Mesenchymal stem cell (in vitro differentiated cells and primary cell): ENCODE data around the gene GCLM. TPM values are rescaled to one million over a fixed set of nuclear protein-coding genes. Genes with fewer than 3 reads are reported as not detected.

Source experiments
- DNase-seq: peaks from one replicate; pipeline ENCODE4 v3.0.0-alpha.2; 2013
- H2AFZ ChIP-seq: one replicate; pipeline ENCODE4 v1.6.1; 2013; ENCODE audit warnings: low read depth, mild to moderate bottlenecking, control low read depth, inconsistent platforms, low read length, moderate library complexity
- H2AK5ac ChIP-seq: 2 replicates; pipeline ENCODE4 v1.6.1; 2013; ENCODE audit warnings: low read length, moderate library complexity, mild to moderate bottlenecking, inconsistent platforms; ENCODE audit not compliant: severe bottlenecking
- H2BK120ac ChIP-seq: one replicate; pipeline ENCODE4 v1.6.1; 2013; ENCODE audit warnings: low read depth, mild to moderate bottlenecking, inconsistent platforms, low read length, moderate library complexity
- H2BK12ac ChIP-seq, 2 experiments: one replicate each; pipeline ENCODE4 v1.6.1; 2013; ENCODE audit warnings: inconsistent platforms in 2 of 2, low read length in 2 of 2, mild to moderate bottlenecking in 2 of 2, moderate library complexity in 2 of 2, control low read depth in 1 of 2
- H2BK15ac ChIP-seq: one replicate; pipeline ENCODE4 v1.6.1; 2013; ENCODE audit warnings: mild to moderate bottlenecking, low read depth, inconsistent platforms; ENCODE audit not compliant: poor library complexity, severe bottlenecking
- H2BK5ac ChIP-seq: 2 replicates; pipeline ENCODE4 v1.6.1; 2013; ENCODE audit warnings: low read depth, mild to moderate bottlenecking, low read length, control low read depth, inconsistent platforms; ENCODE audit not compliant: poor library complexity, severe bottlenecking
- H3K14ac ChIP-seq, 2 experiments: one replicate each; pipeline ENCODE4 v1.6.1; 2013; ENCODE audit warnings: inconsistent platforms in 2 of 2, low read length in 2 of 2, control low read depth in 1 of 2, mild to moderate bottlenecking in 1 of 2, moderate library complexity in 1 of 2
- H3K18ac ChIP-seq, 2 experiments: one replicate each; pipeline ENCODE4 v1.6.1; 2013; ENCODE audit warnings: inconsistent platforms in 2 of 2, low read length in 2 of 2, control low read depth in 1 of 2, low read depth in 1 of 2, mild to moderate bottlenecking in 1 of 2
- H3K23ac ChIP-seq, 2 experiments: one replicate each; pipeline ENCODE4 v1.6.1; 2013; ENCODE audit warnings: inconsistent platforms in 2 of 2, low read length in 2 of 2, mild to moderate bottlenecking in 2 of 2, moderate library complexity in 2 of 2, control low read depth in 1 of 2
- H3K27ac ChIP-seq: 2 replicates; pipeline ENCODE4 v1.5.1; 2013; ENCODE audit warnings: mild to moderate bottlenecking, moderate library complexity, low read length, control low read depth, inconsistent platforms; ENCODE audit not compliant: poor library complexity, severe bottlenecking
- H3K27me3 ChIP-seq, 2 experiments: 2 replicates each; pipeline versions ENCODE4 v1.6.1 to v1.7.0; 2013; ENCODE audit warnings: low read length in 2 of 2, mild to moderate bottlenecking in 2 of 2, moderate library complexity in 2 of 2, control low read depth in 1 of 2, inconsistent platforms in 1 of 2; ENCODE audit not compliant: control insufficient read depth in 1 of 2, insufficient read depth in 1 of 2
- H3K36me3 ChIP-seq, 2 experiments: 2 replicates each; pipeline versions ENCODE4 v1.6.1 to v1.7.0; 2013; ENCODE audit warnings: low read length in 2 of 2, control low read depth in 1 of 2, inconsistent platforms in 1 of 2, low read depth in 1 of 2, mild to moderate bottlenecking in 1 of 2; ENCODE audit not compliant: insufficient read depth in 2 of 2, control insufficient read depth in 1 of 2
- H3K4ac ChIP-seq, 2 experiments: one replicate each; pipeline ENCODE4 v1.6.1; 2013; ENCODE audit warnings: inconsistent platforms in 2 of 2, low read length in 2 of 2, mild to moderate bottlenecking in 2 of 2, moderate library complexity in 2 of 2, control low read depth in 1 of 2, low read depth in 1 of 2
- H3K4me1 ChIP-seq: 2 replicates; pipeline ENCODE4 v1.6.1; 2013; ENCODE audit warnings: low read depth, low read length, control low read depth; ENCODE audit not compliant: control insufficient read depth, insufficient read depth
- H3K4me2 ChIP-seq: 2 replicates; pipeline ENCODE4 v1.6.1; 2013; ENCODE audit warnings: low read length, mild to moderate bottlenecking, inconsistent platforms; ENCODE audit not compliant: poor library complexity, severe bottlenecking
- H3K4me3 ChIP-seq, 2 experiments: 2 replicates each; pipeline versions ENCODE4 v1.5.1 to v1.7.0; 2013; ENCODE audit warnings: low read length in 2 of 2, mild to moderate bottlenecking in 2 of 2, control low read depth in 1 of 2, low read depth in 1 of 2; ENCODE audit not compliant: insufficient read depth in 1 of 2
- H3K79me1 ChIP-seq: replicated peaks from 2 replicates; pipeline ENCODE4 v1.6.1; 2013; ENCODE audit warnings: mild to moderate bottlenecking, control low read depth, low read length, inconsistent platforms; ENCODE audit not compliant: poor library complexity, severe bottlenecking
- H3K9ac ChIP-seq: 2 replicates; pipeline ENCODE4 v1.7.0; 2013; ENCODE audit warnings: mild to moderate bottlenecking, low read length, moderate library complexity
- H3K9me3 ChIP-seq: 2 replicates; pipeline ENCODE4 v1.7.0; 2013; ENCODE audit warnings: mild to moderate bottlenecking, low read length; ENCODE audit not compliant: control insufficient read depth
- H4K8ac ChIP-seq: one replicate; pipeline ENCODE4 v1.6.1; 2013; ENCODE audit warnings: inconsistent platforms, mild to moderate bottlenecking, low read length, moderate library complexity
- H4K91ac ChIP-seq: one replicate; pipeline ENCODE4 v1.6.1; 2013; ENCODE audit warnings: mild to moderate bottlenecking, low read length, inconsistent platforms
- WGBS: methylation state at CpG from one replicate; pipeline ENCODE4 v1.1.7; 2013; ENCODE audit warnings: mixed read lengths; 5-methylcytosine and 5-hydroxymethylcytosine counted together
- small RNA-seq: library from polyadenylated mRNA; stranded (forward); fragments of <200 nt; extraction: miRNeasy Mini kit (QIAGEN cat#:217004); gene quantifications from one replicate; pipeline ENCODE3, GENCODE V24; 2013; ENCODE audit warnings: low read depth

GCLM gene

GRCh38 chr1:93839307-93839706 lies 69.9 kb downstream of the GCLM start:
- no peaks in the 10 kb centered on the region for H3K4me1 ChIP-seq
- no peak overlapping the region for H3K14ac ChIP-seq
- H3K4me2 ChIP-seq = no peak overlapping the region
- no peak overlapping the region for H4K8ac ChIP-seq
- peak; percentile 82 for DNase-seq
- H2BK15ac ChIP-seq = no peak overlapping the region
- no peak overlapping the region for H2AK5ac ChIP-seq
- no peak overlapping the region for H2BK5ac ChIP-seq
- H3K4ac ChIP-seq = no peak overlapping the region
- WGBS = no CpG with 5 or more reads among the region's 1 CpG
- peak overlapping the region; percentile 28 for H3K9ac ChIP-seq
- no peak overlapping the region for H2BK120ac ChIP-seq
- H3K23ac ChIP-seq = no peak overlapping the region
- no peak overlapping the region for H3K18ac ChIP-seq
- H4K91ac ChIP-seq = no peak overlapping the region
- H3K27ac ChIP-seq = no peak overlapping the region
- peaks cover 0 to 4% of the 10 kb centered on the region in 2 experiments for H3K36me3 ChIP-seq
- no peaks in the 10 kb centered on the region for H3K79me1 ChIP-seq
- H2BK12ac ChIP-seq = no peak overlapping the region
- H3K9me3 ChIP-seq = no peaks in the 10 kb centered on the region
- no peak overlapping the region for H3K4me3 ChIP-seq
- H2AFZ ChIP-seq = no peak overlapping the region
- H3K27me3 ChIP-seq = no peaks in the 10 kb centered on the region

- WGBS = 96% methylated on average over 3 of the region's 3 CpGs
- Histone ChIP-seq H4K91ac (no peak overlapping the region), H3K9ac (no peak overlapping the region), H3K36me3 (peaks cover 0 to 4% of the 10 kb centered on the region in 2 experiments), H3K14ac (no peak overlapping the region), H3K23ac (no peak overlapping the region), H3K27me3 (no peaks in the 10 kb centered on the region), H3K4me2 (no peak overlapping the region), H2BK120ac (no peak overlapping the region), H2BK12ac (no peak overlapping the region), H3K4me3 (no peak overlapping the region), H3K79me1 (no peaks in the 10 kb centered on the region), H3K9me3 (no peaks in the 10 kb centered on the region), H2BK5ac (no peak overlapping the region), H3K4me1 (no peaks in the 10 kb centered on the region), H4K8ac (no peak overlapping the region), H3K27ac (no peak overlapping the region), H2BK15ac (no peak overlapping the region), H2AK5ac (no peak overlapping the region), H3K18ac (no peak overlapping the region), H3K4ac (no peak overlapping the region), H2AFZ (no peak overlapping the region)
- DNase-seq = no peak
These were observed 71.3 kb downstream of the GCLM start for GRCh38 chr1:93837961-93838360.

Small RNA genes within 50 kb of the gene (small RNA-seq; reads per million reads assigned to genes)
- not detected for gene AL117351.2
- gene MIR760 = 7.2 reads per million, percentile 69 among the genes with 10 or more reads in this experiment
